K562 (cell line): ENCODE results near the gene TOP3A. TPM values are rescaled to one million over a fixed set of nuclear protein-coding genes. Genes with fewer than 3 reads are reported as not detected.

ENCODE experiments used
- ATAC-seq: fragments of 200-7000 bp; cut with Tn5 transposase; 3 replicates; pipeline ENCODE4 v1.9.1; 2020; ENCODE audit warnings: moderate library complexity
- BruUV-seq: library from RNA; stranded (reverse); fragments of 400-500 nt; replicated peaks from 2 replicates; lab custom pipeline; 2021; lab: Mats Ljungman, UMichigan
- CTCF ChIA-PET: fragments of 300-600 bp; formaldehyde crosslinking; extraction: SDS; loops from one replicate; lab custom pipeline; 2021; ENCODE audit warnings: low intra/inter-chr PET ratio; lab: Yijun Ruan, JAX
- POLR2A ChIA-PET: fragments of 300-600, 350-650 bp; sonication (Branson Sonifier 250); formaldehyde crosslinking; extraction: SDS; loops from one replicate; lab custom pipeline; 2021; ENCODE audit warnings: antibody characterized with exemption, inconsistent platforms; lab: Yijun Ruan, JAX
- DNase-seq, 4 experiments: peaks; one replicate each; pipeline versions ENCODE4 v3.0.0 to v3.0.0-alpha.2; 2011 to 2018; ENCODE audit warnings: low spot score in 3 of 4, mixed read lengths in 3 of 4; ENCODE audit errors: extremely low read depth in 1 of 4
- FAIRE-seq: peaks from 2 replicates; lab custom pipeline; 2011; peaks lifted over from hg19 to GRCh38; lab: Jason Lieb, UNC
- H2AFZ ChIP-seq: 2 replicates; pipeline ENCODE4 v1.6.0; 2011; ENCODE audit warnings: low read depth, low read length, control low read depth, inconsistent platforms
- H3K27ac ChIP-seq: fragments of 200-600 bp; 3 replicates; pipeline ENCODE4 v1.8.0; 2011; ENCODE audit warnings: low read depth, mild to moderate bottlenecking, control low read depth, inconsistent platforms, low read length, moderate library complexity, mixed read lengths; ENCODE audit errors: extremely low read depth
- H3K27me3 ChIP-seq, 2 experiments: fragments of 300-600 bp in 1 of 2; 2 replicates in 1 of 2; 3 replicates in 1 of 2; pipeline versions ENCODE4 v1.6.0 to v1.8.0; 2011; ENCODE audit warnings: inconsistent platforms in 2 of 2, low read length in 2 of 2, mild to moderate bottlenecking in 1 of 2, mixed read lengths in 1 of 2, moderate library complexity in 1 of 2; ENCODE audit not compliant: control insufficient read depth in 2 of 2, insufficient read depth in 2 of 2
- H3K36me3 ChIP-seq: fragments of 300-600 bp; 3 replicates; pipeline ENCODE4 v1.8.0; 2011; ENCODE audit warnings: mild to moderate bottlenecking, low read length, inconsistent platforms; ENCODE audit not compliant: control insufficient read depth, insufficient read depth
- H3K4me1 ChIP-seq, 2 experiments: fragments of 200-600 bp in 1 of 2; replicated peaks in 1 of 2; 2 replicates in 1 of 2; 3 replicates in 1 of 2; pipeline versions ENCODE4 v1.5.1 to v1.8.0; 2011; ENCODE audit warnings: inconsistent platforms in 2 of 2, low read length in 2 of 2, mild to moderate bottlenecking in 1 of 2, mixed read lengths in 1 of 2, moderate library complexity in 1 of 2; ENCODE audit not compliant: control insufficient read depth in 2 of 2, insufficient read depth in 2 of 2
- H3K4me2 ChIP-seq: 2 replicates; pipeline ENCODE4 v1.6.1; 2011; ENCODE audit warnings: low read length, control low read depth, inconsistent platforms, mixed read lengths; ENCODE audit not compliant: insufficient read depth
- H3K4me3 ChIP-seq: fragments of 200-600 bp; sonication (generic), shearing (Covaris generic); 2 replicates; pipeline ENCODE4 v1.5.1; 2016; ENCODE audit warnings: control low read depth, inconsistent platforms
- H3K79me2 ChIP-seq: fragments of 200-600 bp; 3 replicates; pipeline ENCODE4 v1.8.0; 2011; ENCODE audit warnings: low read length, inconsistent platforms; ENCODE audit not compliant: control insufficient read depth, insufficient read depth
- H3K9ac ChIP-seq, 2 experiments: 2 replicates each; pipeline versions ENCODE4 v1.6.0 to v1.6.1; 2011; ENCODE audit warnings: low read depth in 2 of 2, low read length in 2 of 2, control low read depth in 1 of 2, inconsistent platforms in 1 of 2, mild to moderate bottlenecking in 1 of 2, mixed read lengths in 1 of 2; ENCODE audit not compliant: insufficient read depth in 1 of 2
- H3K9me1 ChIP-seq: one replicate; pipeline ENCODE4 v1.6.0; 2011; ENCODE audit warnings: inconsistent platforms, mild to moderate bottlenecking, low read length, moderate library complexity; ENCODE audit not compliant: control insufficient read depth, insufficient read depth
- H3K9me3 ChIP-seq: replicated peaks from 2 replicates; pipeline ENCODE4 v1.5.1; 2011; ENCODE audit warnings: low read depth, low read length, inconsistent platforms; ENCODE audit not compliant: control insufficient read depth, insufficient read depth
- H4K20me1 ChIP-seq: replicated peaks from 2 replicates; pipeline ENCODE4 v1.6.1; 2011; ENCODE audit warnings: low read length, inconsistent platforms, mixed read lengths; ENCODE audit not compliant: control insufficient read depth, insufficient read depth
- MAFG ChIP-seq: fragments of 450-650 bp; conservative IDR thresholded peaks from 2 replicates; pipeline ENCODE4 v1.6.1; 2016; ENCODE audit warnings: missing genetic modification characterization, missing compliant biosample characterization
- POLR2AphosphoS5 ChIP-seq: IDR thresholded peaks from 2 replicates; pipeline ENCODE4 v1.6.1; 2011; ENCODE audit warnings: mild to moderate bottlenecking, low read depth, low read length, moderate library complexity; ENCODE audit not compliant: control insufficient read depth, insufficient read depth
- XRCC3 ChIP-seq: fragments of 450-650 bp; IDR thresholded peaks from 2 replicates; pipeline ENCODE4 v1.6.1; 2017; ENCODE audit warnings: mild to moderate bottlenecking, moderate library complexity
- ZKSCAN8 ChIP-seq: fragments of 200-800 bp; sonication (Bioruptor generic); IDR thresholded peaks from 2 replicates; pipeline ENCODE4 v1.6.1; 2016; ENCODE audit warnings: missing genetic modification characterization, missing compliant biosample characterization
- ZNF551 ChIP-seq: fragments of 250-450 bp; sonication (Bioruptor Pico); IDR thresholded peaks from 2 replicates; pipeline ENCODE4 v1.5.0; 2021; ENCODE audit warnings: mild to moderate bottlenecking, moderate library complexity
- WGBS: fragments of 100-300 bp; shearing (Covaris generic); methylation state at CpG from one replicate; pipeline ENCODE4 v1.1.6; 2016; ENCODE audit warnings: low coverage, mixed read lengths; ENCODE audit not compliant: insufficient coverage; ENCODE audit errors: missing lambda C conversion rate; 5-methylcytosine and 5-hydroxymethylcytosine counted together
- in situ Hi-C: fragments of 300-500 bp; cut with MboI; formaldehyde crosslinking; loops from 4 replicates; pipeline ENCODE4 v1.15.0; 2018; ENCODE audit warnings: inconsistent platforms, mixed read lengths
- intact Hi-C: fragments of 100-400 bp; cut with micrococcal nuclease; formaldehyde crosslinking; loops from 2 replicates; pipeline ENCODE4 v1.14.2; 2022
- polyA plus RNA-seq, 8 experiments: library from polyadenylated mRNA; depleted of rRNA in 4 of 8; stranded (reverse) in 5 of 8; unstranded in 3 of 8; fragments of >200 nt; fragmentation: Nextera tagmentation in 2 of 8; fragmentation: Illumina TruSeq in 1 of 8; extraction: Ambion mirVana in 2 of 8; extraction: Trizol in 1 of 8; gene quantifications; 2 replicates each; pipeline versions ENCODE4 v1.2.1 to v1.2.3, GENCODE V29; 2011 to 2014; ENCODE audit warnings: inconsistent platforms in 1 of 8, missing spikeins in 1 of 8
- total RNA-seq, 7 experiments: library from RNA; depleted of rRNA in 6 of 7; stranded (reverse); fragments of >200 nt in 6 of 7; fragmentation: Illumina TruSeq in 2 of 7; extraction: Trizol in 2 of 7; gene quantifications; 2 replicates each; pipeline versions ENCODE4 v1.2.1 to v1.2.3, GENCODE V29; 2011 to 2021; ENCODE audit warnings: low replicate concordance in 1 of 7
- TF ChIP-seq, protein P1 (sequence below): sonication (generic); formaldehyde crosslinking; IDR thresholded peaks from 2 replicates; pipeline ENCODE4 v1.8.1; 2023; ENCODE audit warnings: mild to moderate bottlenecking, missing genetic modification reagents
- TF ChIP-seq, protein P2 (sequence below), 2 experiments: fragments of 450-650 bp; conservative IDR thresholded peaks; 2 replicates each; pipeline ENCODE4 v1.6.1; 2017; ENCODE audit warnings: mild to moderate bottlenecking in 2 of 2, moderate library complexity in 2 of 2

TOP3A gene
- total and polyA plus RNA-seq, 9 of the 15 experiments (the other 6 are each of a cell fraction or from before 2014, with no cell fraction given), result 5.2 to 49.7 (median 24.7) TPM

DNA sequence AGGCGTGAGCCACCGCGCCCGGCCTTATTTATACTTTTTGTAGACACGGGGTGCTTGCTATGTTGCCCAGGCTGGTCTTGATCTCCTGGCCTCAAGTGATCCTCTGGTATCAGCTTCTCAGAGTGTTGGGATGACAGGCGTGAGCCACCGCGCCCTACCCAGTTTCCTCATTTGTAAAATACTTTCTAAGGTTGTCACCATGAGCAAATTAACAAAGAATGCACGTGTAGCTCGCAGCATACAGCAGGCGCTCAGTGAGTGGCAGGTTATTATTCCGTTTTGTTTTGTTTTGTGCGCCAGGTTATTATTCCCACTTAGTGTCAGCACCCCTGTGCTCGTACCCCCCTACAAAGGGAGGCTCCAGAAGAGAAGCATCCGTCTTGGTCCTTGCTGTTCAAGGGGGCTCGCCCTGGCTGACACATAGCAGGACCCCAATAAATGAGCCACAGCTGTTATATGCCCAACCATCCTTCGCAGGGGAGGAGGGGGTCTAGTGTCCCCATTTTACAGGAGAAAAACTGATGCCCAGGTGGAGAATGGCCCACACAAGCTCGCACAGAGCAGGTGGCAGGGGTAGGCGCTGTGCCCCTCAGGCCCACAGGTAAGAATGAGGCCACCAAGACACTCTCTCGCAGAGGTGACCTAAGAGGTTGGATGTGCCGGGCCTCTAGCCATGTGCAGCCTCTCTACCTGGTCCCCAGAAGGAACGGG is 55.0 kb downstream of the TOP3A start:
- ATAC-seq (no peak), DNase-seq (peak in 1 of 4 experiments; percentile 14), FAIRE-seq (no peak)
- Histone ChIP-seq H3K79me2 (peaks cover 23% of the 10 kb centered on the region), H3K36me3 (peaks cover 20% of the 10 kb centered on the region; the same call in 2 of the 3 replicates), H3K9ac (peak overlapping the region; percentile 72 to 86; a peak in 3 of 4 replicates), H3K9me1 (no peaks in the 10 kb centered on the region), H3K4me2 (peak overlapping the region; percentile 91), H3K27me3 (no peaks in the 10 kb centered on the region), H3K4me3 (peak overlapping the region; percentile 62), H3K27ac (peak overlapping the region; percentile 50; the same call in 2 of the 3 replicates), H4K20me1 (no peaks in the 10 kb centered on the region), H3K4me1 (peaks cover 18 to 68% of the 10 kb centered on the region in 2 experiments; a peak in 4 of 5 replicates), H3K9me3 (no peaks in the 10 kb centered on the region), H2AFZ (peak overlapping the region; percentile 95)
- BruUV-seq, result no TSS peak
- intact Hi-C loops (no loop called here), in situ Hi-C loops (no loop called here)
- ChIA-PET CTCF (no interaction called here), POLR2A (interaction anchor here (0.9 to 2.6 kb wide), 3 partner anchors 11 to 31 kb away, joined by 3 to 9 read pairs (median 4); no protein-coding TSS in a partner anchor)
- WGBS, result 37% methylated on average over 20 of the region's 22 CpGs
- TF ChIP-seq POLR2AphosphoS5, result no peak
- TF ChIP-seq, protein P1, sequence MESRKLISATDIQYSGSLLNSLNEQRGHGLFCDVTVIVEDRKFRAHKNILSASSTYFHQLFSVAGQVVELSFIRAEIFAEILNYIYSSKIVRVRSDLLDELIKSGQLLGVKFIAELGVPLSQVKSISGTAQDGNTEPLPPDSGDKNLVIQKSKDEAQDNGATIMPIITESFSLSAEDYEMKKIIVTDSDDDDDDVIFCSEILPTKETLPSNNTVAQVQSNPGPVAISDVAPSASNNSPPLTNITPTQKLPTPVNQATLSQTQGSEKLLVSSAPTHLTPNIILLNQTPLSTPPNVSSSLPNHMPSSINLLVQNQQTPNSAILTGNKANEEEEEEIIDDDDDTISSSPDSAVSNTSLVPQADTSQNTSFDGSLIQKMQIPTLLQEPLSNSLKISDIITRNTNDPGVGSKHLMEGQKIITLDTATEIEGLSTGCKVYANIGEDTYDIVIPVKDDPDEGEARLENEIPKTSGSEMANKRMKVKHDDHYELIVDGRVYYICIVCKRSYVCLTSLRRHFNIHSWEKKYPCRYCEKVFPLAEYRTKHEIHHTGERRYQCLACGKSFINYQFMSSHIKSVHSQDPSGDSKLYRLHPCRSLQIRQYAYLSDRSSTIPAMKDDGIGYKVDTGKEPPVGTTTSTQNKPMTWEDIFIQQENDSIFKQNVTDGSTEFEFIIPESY (CRISPR knock-in tag), result peak; percentile 40; the same call in 1 of the 2 replicates
- TF ChIP-seq ZKSCAN8 (CRISPR knock-in tag), result peak; percentile 89
- no peak for TF ChIP-seq XRCC3
- TF ChIP-seq ZNF551 (CRISPR knock-in tag), result no peak
- no peak for TF ChIP-seq MAFG (tag)
- TF ChIP-seq, protein P2, sequence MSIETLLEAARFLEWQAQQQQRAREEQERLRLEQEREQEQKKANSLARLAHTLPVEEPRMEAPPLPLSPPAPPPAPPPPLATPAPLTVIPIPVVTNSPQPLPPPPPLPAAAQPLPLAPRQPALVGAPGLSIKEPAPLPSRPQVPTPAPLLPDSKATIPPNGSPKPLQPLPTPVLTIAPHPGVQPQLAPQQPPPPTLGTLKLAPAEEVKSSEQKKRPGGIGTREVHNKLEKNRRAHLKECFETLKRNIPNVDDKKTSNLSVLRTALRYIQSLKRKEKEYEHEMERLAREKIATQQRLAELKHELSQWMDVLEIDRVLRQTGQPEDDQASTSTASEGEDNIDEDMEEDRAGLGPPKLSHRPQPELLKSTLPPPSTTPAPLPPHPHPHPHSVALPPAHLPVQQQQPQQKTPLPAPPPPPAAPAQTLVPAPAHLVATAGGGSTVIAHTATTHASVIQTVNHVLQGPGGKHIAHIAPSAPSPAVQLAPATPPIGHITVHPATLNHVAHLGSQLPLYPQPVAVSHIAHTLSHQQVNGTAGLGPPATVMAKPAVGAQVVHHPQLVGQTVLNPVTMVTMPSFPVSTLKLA (conservative IDR thresholded peaks at IDR 0.05), result no peak
